HepG2 (cell line): ENCODE data around the gene ABCB6. TPM values are rescaled to one million over a fixed set of nuclear protein-coding genes. Genes with fewer than 3 reads are reported as not detected.

Experiments used
- ATAC-seq: fragments of 200-7000 bp; cut with Tn5 transposase; 3 replicates; pipeline ENCODE4 v1.9.1; 2020; ENCODE audit warnings: mild to moderate bottlenecking, moderate library complexity
- BruUV-seq: library from RNA; stranded (reverse); fragments of 400-500 nt; replicated peaks from 2 replicates; lab custom pipeline; 2021; lab: Mats Ljungman, UMichigan
- CTCF ChIA-PET: fragments of 300-600 bp; formaldehyde crosslinking; extraction: SDS; loops from one replicate; lab custom pipeline; 2021; ENCODE audit warnings: low total read pairs, inconsistent platforms, low intra/inter-chr PET ratio; lab: Yijun Ruan, JAX
- POLR2A ChIA-PET: fragments of 350-600 bp; sonication (Branson Sonifier 250); formaldehyde crosslinking; loops from one replicate; lab custom pipeline; 2020; ENCODE audit warnings: antibody characterized with exemption, inconsistent platforms; lab: Yijun Ruan, JAX
- DNase-seq: peaks from one replicate; pipeline ENCODE4 v3.0.0-alpha.2; 2015; ENCODE audit warnings: low spot score
- FAIRE-seq: peaks from 3 replicates; lab custom pipeline; 2011; peaks lifted over from hg19 to GRCh38; lab: Jason Lieb, UNC
- H2AFZ ChIP-seq: one replicate; pipeline ENCODE4 v1.6.1; 2011; ENCODE audit warnings: low read length, inconsistent platforms
- H3K27ac ChIP-seq: fragments of 300-600 bp; 3 replicates; pipeline ENCODE4 v1.8.0; 2011; ENCODE audit warnings: mixed run types, mild to moderate bottlenecking, mixed read lengths, low read length, inconsistent platforms; ENCODE audit not compliant: insufficient read depth; ENCODE audit errors: extremely low read length
- H3K27me3 ChIP-seq, 2 experiments: fragments of 200-600 bp in 1 of 2; 2 replicates in 1 of 2; 3 replicates in 1 of 2; pipeline versions ENCODE4 v1.6.0 to v1.8.0; 2011; ENCODE audit warnings: low read length in 2 of 2, mild to moderate bottlenecking in 2 of 2, moderate library complexity in 2 of 2, inconsistent platforms in 1 of 2; ENCODE audit not compliant: insufficient read depth in 2 of 2, control insufficient read depth in 1 of 2
- H3K36me3 ChIP-seq, 2 experiments: fragments of 200-600 bp in 1 of 2; replicated peaks in 1 of 2; 2 replicates in 1 of 2; 3 replicates in 1 of 2; pipeline versions ENCODE4 v1.5.1 to v1.8.0; 2011; ENCODE audit warnings: low read length in 2 of 2, inconsistent platforms in 1 of 2; ENCODE audit not compliant: insufficient read depth in 2 of 2, control insufficient read depth in 1 of 2
- H3K4me1 ChIP-seq: 2 replicates; pipeline ENCODE4 v1.5.1; 2012; ENCODE audit warnings: low read length, inconsistent platforms; ENCODE audit not compliant: insufficient read depth
- H3K4me2 ChIP-seq: 2 replicates; pipeline ENCODE4 v1.6.0; 2011; ENCODE audit warnings: low read depth, low read length, inconsistent platforms
- H3K4me3 ChIP-seq, 3 experiments: fragments of 200-600 bp in 1 of 3; sonication (generic), shearing (Covaris generic) in 1 of 3; replicated peaks in 1 of 3; 2 replicates each; pipeline ENCODE4 v1.5.1; 2011 to 2016; ENCODE audit warnings: low read length in 3 of 3, inconsistent platforms in 2 of 3, low read depth in 2 of 3, mild to moderate bottlenecking in 2 of 3, control low read depth in 1 of 3, mixed read lengths in 1 of 3; ENCODE audit not compliant: insufficient read depth in 1 of 3
- H3K79me2 ChIP-seq: one replicate; pipeline ENCODE4 v1.6.1; 2011; ENCODE audit warnings: low read length, inconsistent platforms; ENCODE audit not compliant: insufficient read depth
- H3K9ac ChIP-seq: 2 replicates; pipeline ENCODE4 v1.6.0; 2011; ENCODE audit warnings: mild to moderate bottlenecking, low read depth, low read length, inconsistent platforms; ENCODE audit not compliant: insufficient read depth
- H3K9me3 ChIP-seq: 2 replicates; pipeline ENCODE4 v1.5.1; 2012; ENCODE audit warnings: mild to moderate bottlenecking, low read length
- H4K20me1 ChIP-seq: 2 replicates; pipeline ENCODE4 v1.6.0; 2011; ENCODE audit warnings: inconsistent platforms, mild to moderate bottlenecking, low read length, moderate library complexity; ENCODE audit not compliant: insufficient read depth
- ATF7 ChIP-seq, 2 experiments: fragments of 450-650 bp in 1 of 2; sonication (generic) in 1 of 2; formaldehyde crosslinking in 1 of 2; IDR thresholded peaks; 2 replicates each; pipeline versions ENCODE4 v1.4.0 to v1.6.1; 2016 to 2020; ENCODE audit warnings: antibody characterized with exemption in 1 of 2, mild to moderate bottlenecking in 1 of 2, missing genetic modification reagents in 1 of 2
- ZNF260 ChIP-seq: sonication (generic); formaldehyde crosslinking; IDR thresholded peaks from 2 replicates; pipeline ENCODE4 v1.4.0; 2020; ENCODE audit warnings: missing genetic modification reagents, low read depth, mild to moderate bottlenecking, borderline replicate concordance
- ZNF382 ChIP-seq: sonication (generic); formaldehyde crosslinking; IDR thresholded peaks from 2 replicates; pipeline ENCODE4 v1.5.0; 2020; ENCODE audit warnings: missing genetic modification reagents, mild to moderate bottlenecking, borderline replicate concordance
- ZNF543 ChIP-seq: sonication (generic); formaldehyde crosslinking; IDR thresholded peaks from 2 replicates; pipeline ENCODE4 v1.4.0; 2020; ENCODE audit warnings: mild to moderate bottlenecking, missing genetic modification reagents
- ZNF547 ChIP-seq: sonication (generic); formaldehyde crosslinking; IDR thresholded peaks from 2 replicates; pipeline ENCODE4 v1.5.1; 2020; ENCODE audit warnings: mild to moderate bottlenecking, missing genetic modification reagents
- WGBS: methylation state at CpG from one replicate; pipeline ENCODE4 v1.1.6; 2017; ENCODE audit warnings: low lambda C conversion rate; 5-methylcytosine and 5-hydroxymethylcytosine counted together
- in situ Hi-C: cut with HindIII; loops from 2 replicates; pipeline ENCODE4 v1.10.0; 2017; ENCODE audit warnings: low pct_unique_long_range_greater_than_20kb; ENCODE audit not compliant: extremely low pct_ligation_motif_present
- intact Hi-C: fragments of 100-400 bp; cut with micrococcal nuclease; formaldehyde crosslinking; loops from one replicate; pipeline ENCODE4 v1.10.0; 2022; ENCODE audit not compliant: unreplicated experiment
- polyA plus RNA-seq, 8 experiments: library from polyadenylated mRNA; depleted of rRNA in 3 of 8; stranded (reverse) in 7 of 8; unstranded in 1 of 8; fragments of >200 nt; fragmentation: Illumina TruSeq in 4 of 8; extraction: Trizol in 4 of 8; gene quantifications; 2 replicates each; pipeline versions ENCODE4 v1.2.1 to v1.2.3, GENCODE V29; 2011 to 2016; ENCODE audit warnings: low read depth in 4 of 8, missing spikeins in 1 of 8, mixed read lengths in 1 of 8; ENCODE audit not compliant: insufficient read depth in 1 of 8
- total RNA-seq, 5 experiments: library from RNA; depleted of rRNA; stranded (reverse); fragments of >200 nt; fragmentation: Illumina TruSeq; extraction: Trizol; gene quantifications; 2 replicates each; pipeline ENCODE4 v1.2.3, GENCODE V29; 2016; ENCODE audit warnings: low read depth in 1 of 5
- TF ChIP-seq, protein P1 (sequence below): sonication (generic); formaldehyde crosslinking; IDR thresholded peaks from 2 replicates; pipeline ENCODE4 v1.4.0; 2020; ENCODE audit warnings: missing genetic modification reagents
- TF ChIP-seq, protein P2 (sequence below): sonication (generic); formaldehyde crosslinking; IDR thresholded peaks from 2 replicates; pipeline ENCODE4 v1.5.0; 2020; ENCODE audit warnings: missing genetic modification reagents, mild to moderate bottlenecking, borderline replicate concordance
- TF ChIP-seq, protein P3 (sequence below): IDR thresholded peaks from 2 replicates; pipeline ENCODE4 v1.6.1; 2016; ENCODE audit warnings: mild to moderate bottlenecking
- TF ChIP-seq, protein P4 (sequence below): sonication (generic); formaldehyde crosslinking; IDR thresholded peaks from 2 replicates; pipeline ENCODE4 v1.5.0; 2020; ENCODE audit warnings: missing genetic modification reagents
- TF ChIP-seq, protein P5 (sequence below): sonication (generic); formaldehyde crosslinking; conservative IDR thresholded peaks from 2 replicates; pipeline ENCODE4 v1.4.0; 2020; ENCODE audit warnings: missing genetic modification reagents
- TF ChIP-seq, protein P6 (sequence below): sonication (generic); formaldehyde crosslinking; IDR thresholded peaks from 2 replicates; pipeline ENCODE4 v1.9.0; 2022; ENCODE audit warnings: low read depth, missing genetic modification reagents

Gene ABCB6
- total and polyA plus RNA-seq, 2 of the 13 experiments (the other 11 are each of a cell fraction or from before 2014, with no cell fraction given) = 91.1 to 137 TPM

DNA sequence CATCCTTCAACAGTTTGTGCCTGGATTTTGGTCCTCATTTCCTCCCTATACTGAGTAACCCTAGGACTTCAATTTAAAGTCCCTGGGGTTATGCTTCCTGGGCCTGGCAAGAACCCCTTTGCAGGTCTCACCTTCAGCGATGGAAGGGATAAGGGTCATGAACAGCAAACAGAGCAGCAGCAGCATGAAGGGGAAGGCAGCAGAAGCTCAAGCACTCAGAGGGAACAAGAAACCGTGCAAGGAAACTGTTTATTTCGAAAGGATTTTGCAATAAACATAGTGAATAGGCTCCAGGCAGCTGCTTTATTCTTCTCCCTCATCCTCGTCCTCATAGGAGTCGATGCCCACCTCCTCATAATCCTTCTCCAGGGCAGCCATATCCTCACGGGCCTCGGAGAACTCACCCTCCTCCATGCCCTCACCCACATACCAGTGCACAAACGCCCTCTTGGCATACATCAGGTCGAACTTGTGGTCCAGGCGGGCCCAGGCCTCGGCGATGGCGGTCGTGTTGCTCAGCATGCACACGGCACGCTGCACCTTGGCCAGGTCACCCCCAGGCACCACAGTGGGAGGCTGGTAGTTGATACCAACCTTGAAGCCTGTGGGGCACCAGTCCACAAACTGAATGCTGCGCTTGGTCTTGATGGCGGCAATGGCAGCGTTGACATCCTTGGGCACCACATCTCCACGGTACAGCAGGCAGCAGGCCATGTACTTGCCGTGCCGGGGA, 31.5 kb upstream of the ABCB6 start:
- no peak for FAIRE-seq
- H3K4me3 ChIP-seq = peak overlapping the region in 2 of 3 experiments; percentile 25 to 61; a peak in 4 of 6 replicates
- H3K9ac ChIP-seq = peak overlapping the region; percentile 80
- no TSS peak for BruUV-seq
- peaks cover 14% of the 10 kb centered on the region for H3K79me2 ChIP-seq
- ATAC-seq = no peak
- peaks cover 1 to 13% of the 10 kb centered on the region in 2 experiments; a peak in 4 of 5 replicates for H3K36me3 ChIP-seq
- H3K4me2 ChIP-seq = peak overlapping the region; percentile 94
- H2AFZ ChIP-seq = no peak overlapping the region
- ChIA-PET POLR2A (interaction anchor here (0.9 to 5.7 kb wide), 22 partner anchors 8 to 468 kb away, joined by 3 to 73 read pairs (median 14); partner anchors contain the start of genes ABCB6, ANKZF1, ATG9A and CNPPD1), CTCF (no interaction called here)
- no peaks in the 10 kb centered on the region for H4K20me1 ChIP-seq
- intact Hi-C loops = no loop called here
- WGBS = 74% methylated on average over 22 of the region's 22 CpGs
- DNase-seq = no peak
- H3K27ac ChIP-seq = peak overlapping the region; percentile 91
- peaks cover 0 to 20% of the 10 kb centered on the region in 2 experiments; a peak in 3 of 5 replicates for H3K27me3 ChIP-seq
- in situ Hi-C loops = no loop called here
- peaks cover 83% of the 10 kb centered on the region for H3K4me1 ChIP-seq
- H3K9me3 ChIP-seq = no peaks in the 10 kb centered on the region
- TF ChIP-seq ZNF260 (CRISPR knock-in tag) (no peak), ZNF543 (CRISPR knock-in tag) (peak; percentile 9; the same call in 1 of the 2 replicates), ZNF547 (CRISPR knock-in tag) (no peak; the same call in 1 of the 2 replicates), ATF7 (IDR thresholded peaks at IDR 0.05) (no peak), ATF7 (CRISPR knock-in tag; IDR thresholded peaks at IDR 0.05) (no peak), ZNF382 (CRISPR knock-in tag) (no peak)
- TF ChIP-seq, protein P1, sequence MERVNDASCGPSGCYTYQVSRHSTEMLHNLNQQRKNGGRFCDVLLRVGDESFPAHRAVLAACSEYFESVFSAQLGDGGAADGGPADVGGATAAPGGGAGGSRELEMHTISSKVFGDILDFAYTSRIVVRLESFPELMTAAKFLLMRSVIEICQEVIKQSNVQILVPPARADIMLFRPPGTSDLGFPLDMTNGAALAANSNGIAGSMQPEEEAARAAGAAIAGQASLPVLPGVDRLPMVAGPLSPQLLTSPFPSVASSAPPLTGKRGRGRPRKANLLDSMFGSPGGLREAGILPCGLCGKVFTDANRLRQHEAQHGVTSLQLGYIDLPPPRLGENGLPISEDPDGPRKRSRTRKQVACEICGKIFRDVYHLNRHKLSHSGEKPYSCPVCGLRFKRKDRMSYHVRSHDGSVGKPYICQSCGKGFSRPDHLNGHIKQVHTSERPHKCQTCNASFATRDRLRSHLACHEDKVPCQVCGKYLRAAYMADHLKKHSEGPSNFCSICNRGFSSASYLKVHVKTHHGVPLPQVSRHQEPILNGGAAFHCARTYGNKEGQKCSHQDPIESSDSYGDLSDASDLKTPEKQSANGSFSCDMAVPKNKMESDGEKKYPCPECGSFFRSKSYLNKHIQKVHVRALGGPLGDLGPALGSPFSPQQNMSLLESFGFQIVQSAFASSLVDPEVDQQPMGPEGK = no peak
- TF ChIP-seq, protein P2, sequence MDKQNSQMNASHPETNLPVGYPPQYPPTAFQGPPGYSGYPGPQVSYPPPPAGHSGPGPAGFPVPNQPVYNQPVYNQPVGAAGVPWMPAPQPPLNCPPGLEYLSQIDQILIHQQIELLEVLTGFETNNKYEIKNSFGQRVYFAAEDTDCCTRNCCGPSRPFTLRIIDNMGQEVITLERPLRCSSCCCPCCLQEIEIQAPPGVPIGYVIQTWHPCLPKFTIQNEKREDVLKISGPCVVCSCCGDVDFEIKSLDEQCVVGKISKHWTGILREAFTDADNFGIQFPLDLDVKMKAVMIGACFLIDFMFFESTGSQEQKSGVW = no peak
- TF ChIP-seq, protein P3, sequence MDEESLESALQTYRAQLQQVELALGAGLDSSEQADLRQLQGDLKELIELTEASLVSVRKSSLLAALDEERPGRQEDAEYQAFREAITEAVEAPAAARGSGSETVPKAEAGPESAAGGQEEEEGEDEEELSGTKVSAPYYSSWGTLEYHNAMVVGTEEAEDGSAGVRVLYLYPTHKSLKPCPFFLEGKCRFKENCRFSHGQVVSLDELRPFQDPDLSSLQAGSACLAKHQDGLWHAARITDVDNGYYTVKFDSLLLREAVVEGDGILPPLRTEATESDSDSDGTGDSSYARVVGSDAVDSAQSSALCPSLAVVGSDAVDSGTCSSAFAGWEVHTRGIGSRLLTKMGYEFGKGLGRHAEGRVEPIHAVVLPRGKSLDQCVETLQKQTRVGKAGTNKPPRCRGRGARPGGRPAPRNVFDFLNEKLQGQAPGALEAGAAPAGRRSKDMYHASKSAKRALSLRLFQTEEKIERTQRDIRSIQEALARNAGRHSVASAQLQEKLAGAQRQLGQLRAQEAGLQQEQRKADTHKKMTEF (CRISPR knock-in tag) = no peak
- TF ChIP-seq, protein P4, sequence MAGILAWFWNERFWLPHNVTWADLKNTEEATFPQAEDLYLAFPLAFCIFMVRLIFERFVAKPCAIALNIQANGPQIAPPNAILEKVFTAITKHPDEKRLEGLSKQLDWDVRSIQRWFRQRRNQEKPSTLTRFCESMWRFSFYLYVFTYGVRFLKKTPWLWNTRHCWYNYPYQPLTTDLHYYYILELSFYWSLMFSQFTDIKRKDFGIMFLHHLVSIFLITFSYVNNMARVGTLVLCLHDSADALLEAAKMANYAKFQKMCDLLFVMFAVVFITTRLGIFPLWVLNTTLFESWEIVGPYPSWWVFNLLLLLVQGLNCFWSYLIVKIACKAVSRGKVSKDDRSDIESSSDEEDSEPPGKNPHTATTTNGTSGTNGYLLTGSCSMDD (CRISPR knock-in tag) = no peak
- TF ChIP-seq, protein P5, sequence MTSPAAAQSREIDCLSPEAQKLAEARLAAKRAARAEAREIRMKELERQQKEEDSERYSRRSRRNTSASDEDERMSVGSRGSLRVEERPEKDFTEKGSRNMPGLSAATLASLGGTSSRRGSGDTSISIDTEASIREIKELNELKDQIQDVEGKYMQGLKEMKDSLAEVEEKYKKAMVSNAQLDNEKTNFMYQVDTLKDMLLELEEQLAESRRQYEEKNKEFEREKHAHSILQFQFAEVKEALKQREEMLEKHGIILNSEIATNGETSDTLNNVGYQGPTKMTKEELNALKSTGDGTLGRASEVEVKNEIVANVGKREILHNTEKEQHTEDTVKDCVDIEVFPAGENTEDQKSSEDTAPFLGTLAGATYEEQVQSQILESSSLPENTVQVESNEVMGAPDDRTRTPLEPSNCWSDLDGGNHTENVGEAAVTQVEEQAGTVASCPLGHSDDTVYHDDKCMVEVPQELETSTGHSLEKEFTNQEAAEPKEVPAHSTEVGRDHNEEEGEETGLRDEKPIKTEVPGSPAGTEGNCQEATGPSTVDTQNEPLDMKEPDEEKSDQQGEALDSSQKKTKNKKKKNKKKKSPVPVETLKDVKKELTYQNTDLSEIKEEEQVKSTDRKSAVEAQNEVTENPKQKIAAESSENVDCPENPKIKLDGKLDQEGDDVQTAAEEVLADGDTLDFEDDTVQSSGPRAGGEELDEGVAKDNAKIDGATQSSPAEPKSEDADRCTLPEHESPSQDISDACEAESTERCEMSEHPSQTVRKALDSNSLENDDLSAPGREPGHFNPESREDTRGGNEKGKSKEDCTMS (CRISPR knock-in tag) = no peak
- TF ChIP-seq, protein P6, sequence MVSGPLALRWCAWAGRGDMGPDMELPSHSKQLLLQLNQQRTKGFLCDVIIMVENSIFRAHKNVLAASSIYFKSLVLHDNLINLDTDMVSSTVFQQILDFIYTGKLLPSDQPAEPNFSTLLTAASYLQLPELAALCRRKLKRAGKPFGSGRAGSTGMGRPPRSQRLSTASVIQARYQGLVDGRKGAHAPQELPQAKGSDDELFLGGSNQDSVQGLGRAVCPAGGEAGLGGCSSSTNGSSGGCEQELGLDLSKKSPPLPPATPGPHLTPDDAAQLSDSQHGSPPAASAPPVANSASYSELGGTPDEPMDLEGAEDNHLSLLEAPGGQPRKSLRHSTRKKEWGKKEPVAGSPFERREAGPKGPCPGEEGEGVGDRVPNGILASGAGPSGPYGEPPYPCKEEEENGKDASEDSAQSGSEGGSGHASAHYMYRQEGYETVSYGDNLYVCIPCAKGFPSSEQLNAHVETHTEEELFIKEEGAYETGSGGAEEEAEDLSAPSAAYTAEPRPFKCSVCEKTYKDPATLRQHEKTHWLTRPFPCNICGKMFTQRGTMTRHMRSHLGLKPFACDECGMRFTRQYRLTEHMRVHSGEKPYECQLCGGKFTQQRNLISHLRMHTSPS = 0 out of 2 replicates have a peak, but pooled peaks have one; percentile 49
